Dermis blood vessel endothelial cell (primary cell): ENCODE measurements around the gene LRRC4C. TPM values are rescaled to one million over a fixed set of nuclear protein-coding genes. Genes with fewer than 3 reads are reported as not detected.
A peak's percentile ranks its signal among the peaks of the same experiment; 100 is the strongest.

Experiments
- DNase-seq: peaks from one replicate; pipeline ENCODE4 v3.0.0; 2010
- total RNA-seq: library from RNA; depleted of rRNA; stranded (reverse); fragments of >200 nt; gene quantifications from 2 replicates; pipeline ENCODE4 v1.2.3, GENCODE V29; 2014

The LRRC4C gene
- total RNA-seq, 1 donor from 2014 or later, result not detected

DNA sequence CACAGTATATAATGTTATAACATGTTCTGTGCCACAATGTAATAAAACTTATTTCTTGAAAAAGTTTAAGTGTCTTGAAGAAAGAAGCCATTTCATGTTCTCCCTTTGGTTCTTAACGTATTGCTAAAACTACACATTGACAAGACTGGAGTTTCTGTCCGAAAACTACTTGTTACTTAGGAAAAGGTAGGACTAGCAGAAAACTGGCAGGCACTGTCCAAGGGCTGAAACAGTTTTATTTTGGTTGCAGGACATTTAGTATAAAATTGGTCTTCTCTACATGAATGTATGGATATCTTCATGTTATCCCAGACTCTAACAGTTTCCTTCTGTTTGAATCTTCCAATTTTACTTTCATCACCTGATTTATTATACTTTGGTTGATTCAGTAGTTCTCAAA, 1027.1 kb downstream of the LRRC4C start:
- no peak for DNase-seq

DNA sequence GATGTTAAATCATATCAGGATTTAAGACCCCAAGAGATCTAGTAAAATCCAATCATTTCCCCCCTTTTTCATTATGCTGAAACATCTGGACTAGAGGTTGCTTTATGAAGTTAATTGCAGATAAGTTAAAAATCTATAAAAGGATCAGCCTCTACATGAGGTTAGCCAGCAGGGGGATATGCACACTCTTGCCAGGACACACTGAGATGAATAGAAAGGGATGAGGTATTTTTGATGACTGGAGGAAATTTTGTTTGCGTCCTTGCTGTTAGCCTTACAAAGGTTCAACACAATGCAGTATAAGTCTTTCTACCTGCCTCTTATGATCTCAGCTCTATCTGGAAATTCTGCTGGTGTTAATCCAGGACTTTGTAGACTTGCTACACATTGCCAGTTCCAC, 1034.3 kb downstream of the LRRC4C start:
- no peak for DNase-seq

DNA sequence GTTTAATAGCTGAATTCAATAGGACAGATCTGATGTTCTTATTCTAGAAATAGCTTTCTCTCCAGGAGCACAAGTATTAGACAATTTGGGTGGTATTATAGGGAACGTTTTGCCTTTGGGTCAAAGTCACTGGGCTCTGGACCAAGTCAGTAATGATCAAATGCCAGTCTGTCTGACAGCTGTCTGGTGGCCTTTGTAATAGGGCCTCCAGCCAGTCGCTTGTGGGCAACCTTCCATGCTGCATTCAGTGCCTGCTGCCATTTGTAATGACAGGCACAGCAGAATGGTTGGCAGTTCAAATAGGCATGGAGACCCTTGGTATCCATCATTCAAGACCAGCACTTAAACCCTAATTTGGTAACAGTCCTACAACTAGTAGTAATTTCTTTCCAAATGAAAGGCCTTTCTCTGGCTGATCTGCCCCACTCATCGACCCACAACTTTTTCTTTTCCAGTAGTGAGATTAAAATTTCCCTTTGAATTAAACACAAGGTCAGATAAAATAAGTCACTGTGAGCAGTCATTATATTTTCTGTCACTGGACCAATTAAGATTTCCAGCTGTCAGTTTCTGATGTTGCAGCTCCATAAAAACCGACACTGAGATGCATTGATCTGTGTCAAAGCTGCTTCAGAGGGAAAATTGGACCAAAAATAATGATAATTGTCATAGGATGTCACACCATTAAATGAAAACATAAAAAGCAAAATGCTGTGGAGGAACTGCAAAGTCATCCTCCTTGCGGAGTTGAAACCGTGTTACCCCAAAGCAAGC, 1038.1 kb downstream of the LRRC4C start:
- DNase-seq, result no peak

DNA sequence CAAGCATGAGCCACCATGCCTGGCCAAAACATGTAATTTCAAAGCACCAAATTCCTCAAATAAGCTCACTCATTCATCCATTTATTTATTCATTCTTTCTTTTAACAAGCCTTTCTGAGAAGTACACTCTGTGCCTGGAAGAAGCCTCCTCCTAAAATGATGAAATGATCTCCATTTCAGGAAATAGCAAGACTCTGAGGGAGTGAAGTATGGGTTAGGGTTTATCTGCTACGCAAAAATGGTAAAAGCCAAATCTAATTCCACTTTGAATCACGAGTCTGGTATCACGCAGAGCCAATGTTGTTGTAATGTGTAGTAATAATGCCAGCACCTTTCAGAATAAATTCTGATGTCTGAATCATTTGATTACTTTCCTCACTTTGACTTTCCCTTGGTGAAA, 1041.8 kb downstream of the LRRC4C start:
- DNase-seq, result no peak

DNA sequence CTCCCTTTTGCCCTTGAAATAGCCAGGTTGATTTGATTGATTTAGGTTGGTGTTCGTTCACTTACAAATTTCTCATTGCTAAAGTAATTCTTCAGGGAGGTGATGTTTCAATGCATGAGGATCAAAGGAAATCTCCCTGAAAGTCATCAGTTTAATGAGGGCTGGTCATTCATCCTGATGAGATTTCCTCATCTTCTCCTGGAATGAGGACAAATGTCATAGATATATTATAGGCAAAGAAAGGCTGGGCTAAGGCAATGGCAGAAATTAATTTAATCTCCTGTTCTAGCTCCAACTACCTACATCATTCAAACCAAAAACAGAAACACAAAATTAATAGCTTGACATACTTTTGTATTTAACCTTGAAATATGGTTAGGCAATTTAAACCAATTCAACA, 1052.1 kb downstream of the LRRC4C start:
- DNase-seq, result no peak

DNA sequence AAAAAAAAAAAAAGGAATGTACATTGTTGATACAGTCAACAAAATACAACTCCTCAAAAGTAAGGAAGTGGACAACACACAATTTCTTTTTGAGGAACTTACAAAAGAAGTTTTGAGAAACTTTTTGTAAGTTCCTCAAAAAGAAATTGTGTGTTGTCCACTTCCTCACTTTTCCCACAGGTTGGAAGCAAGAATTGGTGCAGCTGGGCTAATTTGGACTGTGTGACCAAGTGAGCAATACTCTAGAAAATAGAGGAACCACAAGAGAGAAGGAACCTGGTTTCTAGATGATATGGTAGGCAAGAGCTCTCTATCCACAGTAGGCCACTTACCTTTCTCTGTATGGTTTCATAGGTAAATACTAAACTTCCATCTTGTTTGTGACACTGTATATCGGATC, 1053.8 kb downstream of the LRRC4C start:
- no peak for DNase-seq

DNA sequence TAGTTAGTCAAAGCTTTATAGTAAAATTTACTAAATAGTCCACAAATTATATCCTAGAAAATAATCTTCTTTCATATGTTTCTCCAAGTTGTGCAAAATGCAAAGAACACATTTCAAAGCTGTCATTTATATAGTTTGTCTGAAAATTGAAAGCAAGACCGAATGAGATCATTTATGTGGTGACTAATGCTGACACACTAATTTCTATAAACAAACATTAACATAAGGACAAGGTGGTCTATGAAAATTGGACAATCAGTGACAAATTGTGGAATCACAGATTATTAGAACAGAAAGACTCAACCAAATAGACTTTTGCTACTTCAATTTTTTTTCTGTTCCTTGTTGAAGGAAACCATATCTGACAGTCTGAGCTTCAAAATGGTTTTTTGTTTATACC, 1056.1 kb downstream of the LRRC4C start:
- DNase-seq, result no peak

DNA sequence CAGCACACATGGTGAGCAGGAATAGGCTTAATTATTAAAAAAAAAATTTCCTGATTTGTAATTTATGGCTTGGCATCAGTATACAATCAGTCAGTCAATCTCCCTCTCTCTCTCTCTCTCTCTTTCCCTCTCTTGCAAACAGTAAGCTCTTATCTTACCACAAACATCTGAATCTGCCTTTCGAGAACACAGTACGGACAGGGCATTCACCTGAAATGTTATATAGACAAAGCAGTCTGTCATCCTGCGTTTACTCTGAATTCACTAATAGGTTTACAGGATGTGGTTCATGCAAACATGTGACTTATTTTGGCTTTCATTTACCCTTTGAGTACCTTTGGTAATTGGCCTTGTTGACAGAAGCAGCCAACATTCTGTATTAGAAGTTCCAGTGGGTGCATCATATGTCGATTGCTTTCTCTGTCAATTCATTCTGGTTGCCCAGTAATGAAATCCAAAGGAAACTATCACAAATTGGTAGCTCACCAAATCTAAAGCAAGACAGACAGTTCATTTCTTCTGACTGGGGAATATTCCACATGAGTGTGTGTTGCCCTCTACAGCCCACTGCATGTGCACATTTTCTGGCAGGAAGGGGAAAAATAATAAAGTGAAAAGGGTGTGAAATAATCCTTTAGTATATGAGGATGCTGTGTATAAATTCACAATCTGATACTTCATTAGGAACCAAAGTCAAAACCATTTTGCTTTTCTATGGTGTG, 1058.2 kb downstream of the LRRC4C start:
- DNase-seq, result no peak

DNA sequence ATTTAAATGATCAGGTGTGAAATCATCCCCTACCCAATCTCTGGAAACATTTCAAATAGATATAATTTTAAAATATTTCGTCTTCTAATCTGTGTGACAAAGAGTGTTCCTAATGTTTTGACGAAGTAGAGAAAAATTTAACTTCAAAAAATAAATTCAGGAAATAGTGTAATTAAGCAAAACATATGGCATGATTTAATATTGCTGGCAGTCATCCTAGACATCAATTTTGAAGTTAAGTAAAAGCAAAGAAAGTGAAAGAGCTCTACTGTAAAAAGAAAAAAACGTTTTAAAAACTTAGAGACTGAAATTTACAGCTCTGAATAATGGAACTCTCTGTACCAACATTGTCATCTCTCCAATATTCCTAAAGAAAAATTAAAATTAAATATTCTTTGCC, 1062.3 kb downstream of the LRRC4C start:
- no peak for DNase-seq

DNA sequence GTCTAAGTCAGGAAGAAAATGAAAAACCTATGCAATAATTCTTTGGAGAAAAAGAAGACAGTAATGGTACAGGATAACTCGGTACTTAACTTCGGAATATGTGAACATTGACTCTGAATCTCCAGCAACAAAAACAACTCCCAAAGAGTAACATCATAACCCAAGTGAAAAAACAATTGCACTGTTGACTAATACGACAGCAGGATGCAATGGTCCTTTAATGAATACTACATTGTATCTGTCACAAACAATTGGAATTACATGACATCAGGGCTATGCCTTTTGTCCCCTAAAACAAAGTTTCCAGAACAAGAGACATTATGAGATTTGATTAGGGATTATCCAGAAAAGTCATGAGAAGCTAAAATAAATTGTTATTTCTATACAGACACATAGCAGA, 1065.9 kb downstream of the LRRC4C start:
- no peak for DNase-seq

DNA sequence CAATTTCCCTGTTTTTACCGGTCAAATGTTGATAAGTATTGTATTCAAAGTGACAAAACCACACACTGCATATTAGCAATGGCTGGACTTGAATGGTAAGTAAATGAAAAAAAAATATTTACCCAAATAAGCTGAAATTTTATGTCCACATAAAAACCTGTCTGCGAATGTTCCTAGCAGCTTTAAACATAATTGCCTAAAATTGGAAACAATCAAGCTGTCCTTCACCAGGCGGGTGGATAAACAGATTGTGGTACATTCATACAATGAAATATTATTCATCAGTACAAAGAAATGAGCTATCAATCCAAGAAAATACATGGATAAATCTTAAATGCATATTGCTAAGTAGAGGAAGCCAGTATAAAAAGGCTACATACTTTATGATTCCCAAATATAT, 1067.8 kb downstream of the LRRC4C start:
- no peak for DNase-seq

DNA sequence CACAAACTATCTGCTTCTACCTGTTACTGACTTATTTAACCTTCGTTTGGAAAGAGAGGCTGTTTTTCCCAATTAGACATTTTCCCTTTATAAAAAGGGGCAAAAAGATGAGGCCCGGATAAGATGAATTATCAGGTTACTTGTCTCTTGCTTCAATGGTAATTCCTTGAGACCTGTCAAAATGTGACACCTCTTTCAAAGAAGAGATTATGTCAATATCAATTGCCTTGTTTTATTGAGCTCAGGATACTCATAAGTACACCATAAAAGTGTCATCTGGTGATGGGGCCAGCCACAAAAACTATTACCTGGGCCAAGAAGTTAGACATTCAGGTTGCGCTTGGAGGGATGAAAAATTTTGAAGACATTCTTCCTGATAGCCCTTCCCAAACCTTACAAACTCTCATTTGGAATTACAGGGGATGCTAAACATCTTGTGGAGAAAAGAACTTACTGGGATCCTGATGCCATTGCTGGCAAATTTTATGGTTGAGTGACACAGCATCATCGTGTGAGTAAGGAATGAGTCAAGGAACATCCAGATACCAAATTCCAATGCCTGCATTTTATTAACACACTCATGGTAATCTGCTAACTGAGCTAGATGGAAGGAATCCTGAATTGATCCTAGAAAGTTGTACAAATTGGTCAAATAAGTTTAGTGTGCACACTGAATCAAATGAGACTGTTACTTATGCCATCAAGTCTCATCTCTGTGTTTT, 1071.2 kb downstream of the LRRC4C start:
- no peak for DNase-seq

DNA sequence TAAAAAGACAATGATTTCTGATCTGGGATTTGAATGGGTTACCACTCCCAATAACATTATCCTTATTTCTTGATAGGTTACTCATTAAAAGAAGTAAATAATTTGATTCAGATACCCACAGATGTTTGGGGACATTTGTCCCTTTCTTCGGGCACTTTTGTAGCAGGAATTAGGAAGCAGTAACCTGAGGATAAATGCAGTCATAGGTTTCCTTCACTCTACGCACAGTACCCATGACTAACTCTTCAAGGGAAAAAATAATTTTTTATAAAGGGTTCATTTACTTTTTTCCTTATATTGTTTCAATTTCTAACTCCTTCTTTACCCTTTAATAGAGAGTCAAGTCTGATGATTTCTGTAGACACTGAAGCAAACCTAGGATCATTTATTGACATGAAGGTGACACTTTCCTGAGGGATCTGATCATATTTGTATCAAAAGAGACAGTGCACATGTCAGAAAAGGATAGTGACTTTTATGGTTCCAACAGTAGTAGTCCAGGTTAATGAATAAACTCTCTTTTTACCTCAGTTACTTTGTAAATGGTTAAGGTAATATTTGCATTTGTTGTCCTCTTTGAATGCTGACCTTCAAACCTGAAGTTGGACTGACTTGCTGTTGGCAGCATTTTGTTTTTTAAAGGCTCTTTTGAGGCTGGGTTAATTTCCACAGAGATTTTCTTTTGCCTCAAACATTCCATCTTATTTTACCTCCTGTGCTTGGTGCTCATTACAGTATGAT, 1072.0 kb downstream of the LRRC4C start:
- no peak for DNase-seq

DNA sequence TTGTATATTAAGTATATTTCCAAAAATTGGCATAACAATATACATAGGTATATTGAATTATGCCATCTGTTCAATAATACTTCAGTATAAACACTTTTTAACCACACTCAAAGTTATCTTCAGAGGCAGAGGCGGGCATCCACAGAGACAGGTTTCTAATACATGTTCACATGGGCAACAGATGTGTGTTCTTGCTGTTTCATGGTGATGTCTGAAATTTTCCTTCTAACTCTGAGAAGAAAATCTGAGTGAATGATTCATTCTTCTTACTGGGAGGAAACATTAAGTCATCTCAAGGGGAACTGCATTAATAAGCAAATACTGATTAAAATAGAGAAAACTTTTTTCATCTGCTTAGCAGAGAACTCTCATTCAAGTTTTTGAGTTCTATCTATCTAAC, 1074.5 kb downstream of the LRRC4C start:
- DNase-seq, result no peak

DNA sequence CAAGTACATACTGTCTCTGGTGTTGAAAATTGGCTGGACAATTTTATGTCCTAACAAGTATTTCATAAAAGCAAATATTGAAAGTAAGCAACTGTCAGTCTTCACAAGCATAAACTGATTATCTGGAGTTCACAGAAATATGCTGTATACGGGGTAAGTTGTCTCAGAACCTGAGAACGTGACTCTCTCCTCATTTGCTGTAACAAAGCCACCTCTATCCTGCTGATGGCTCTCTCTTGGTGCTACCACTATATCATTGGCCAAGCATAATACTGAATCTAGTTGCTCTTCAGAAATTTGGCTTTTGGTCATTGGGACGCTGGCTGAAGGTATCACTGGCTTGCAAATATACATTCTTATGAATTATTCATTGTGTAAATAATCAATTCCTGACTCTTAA, 1078.0 kb downstream of the LRRC4C start:
- DNase-seq, result no peak

DNA sequence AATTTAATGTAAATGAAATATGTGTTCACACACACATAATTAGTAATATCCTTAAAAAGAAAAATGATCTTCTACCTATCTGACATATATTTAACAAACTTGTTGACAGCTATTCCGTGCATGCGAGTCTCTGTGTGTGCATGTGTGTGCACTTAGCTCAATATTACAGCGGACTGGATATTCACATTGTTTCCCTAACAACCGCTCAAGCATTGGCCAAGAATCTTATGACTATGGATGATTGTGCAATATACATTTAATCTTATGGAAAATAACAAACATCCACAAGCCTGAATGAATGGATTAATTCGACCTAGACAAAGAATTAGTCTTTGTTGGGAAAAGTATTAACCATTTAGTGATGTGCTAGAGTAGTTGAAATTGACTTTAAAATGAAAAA, 1078.6 kb downstream of the LRRC4C start:
- DNase-seq, result no peak

DNA sequence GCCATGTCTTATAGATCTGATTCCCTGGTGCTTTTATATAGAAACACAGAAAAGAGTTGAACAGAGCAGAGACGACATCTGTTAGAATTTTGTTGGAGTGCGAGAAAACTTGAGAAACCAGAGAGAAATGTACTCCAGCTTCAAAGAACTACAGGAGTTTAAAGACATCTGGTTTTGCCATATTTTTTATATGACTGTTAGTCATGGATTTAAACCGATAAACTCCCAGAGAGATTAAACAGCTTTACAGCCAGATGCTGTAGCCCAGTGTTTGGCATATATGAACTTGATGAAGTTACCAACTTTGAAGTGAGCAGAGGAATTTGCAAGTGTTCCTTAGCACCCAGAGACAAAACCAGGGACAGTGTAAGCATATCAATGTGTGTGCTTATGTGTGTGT, 1083.1 kb downstream of the LRRC4C start:
- no peak for DNase-seq

DNA sequence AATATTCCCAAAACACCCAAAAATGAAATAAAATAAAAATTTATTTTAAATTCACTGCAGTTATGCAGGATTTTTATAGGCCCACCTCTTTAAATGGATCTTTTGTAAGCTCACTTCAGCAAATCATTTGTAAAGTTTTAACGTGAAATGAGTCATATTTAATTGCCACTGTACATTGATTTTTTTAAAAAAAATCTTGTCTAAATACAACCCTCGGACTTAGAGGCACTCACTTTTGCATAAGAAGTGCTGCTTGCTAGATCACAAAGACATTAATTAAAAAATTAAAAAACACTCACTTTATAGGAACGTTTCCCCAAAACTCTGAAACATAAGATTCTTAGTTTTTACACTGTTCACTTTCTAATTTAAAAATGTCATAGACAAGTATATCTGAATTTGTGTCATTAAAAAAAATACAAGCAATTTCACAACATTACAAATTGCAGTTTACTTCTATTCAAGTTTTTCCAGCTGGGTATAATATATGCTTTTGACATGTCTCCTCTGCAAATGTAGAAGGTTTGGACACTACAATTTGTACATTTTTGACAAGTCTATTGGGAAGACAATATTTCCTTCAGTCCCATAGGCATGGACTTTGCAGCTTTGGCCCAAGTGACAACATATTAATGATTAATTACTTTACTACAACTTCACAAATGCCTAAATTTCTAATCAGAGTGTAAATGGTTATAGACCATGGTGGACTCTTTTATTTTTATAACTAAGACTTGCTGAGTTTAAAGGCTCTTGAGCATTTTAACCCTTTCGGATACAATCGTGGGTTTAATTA, 1088.4 kb downstream of the LRRC4C start:
- no peak for DNase-seq

DNA sequence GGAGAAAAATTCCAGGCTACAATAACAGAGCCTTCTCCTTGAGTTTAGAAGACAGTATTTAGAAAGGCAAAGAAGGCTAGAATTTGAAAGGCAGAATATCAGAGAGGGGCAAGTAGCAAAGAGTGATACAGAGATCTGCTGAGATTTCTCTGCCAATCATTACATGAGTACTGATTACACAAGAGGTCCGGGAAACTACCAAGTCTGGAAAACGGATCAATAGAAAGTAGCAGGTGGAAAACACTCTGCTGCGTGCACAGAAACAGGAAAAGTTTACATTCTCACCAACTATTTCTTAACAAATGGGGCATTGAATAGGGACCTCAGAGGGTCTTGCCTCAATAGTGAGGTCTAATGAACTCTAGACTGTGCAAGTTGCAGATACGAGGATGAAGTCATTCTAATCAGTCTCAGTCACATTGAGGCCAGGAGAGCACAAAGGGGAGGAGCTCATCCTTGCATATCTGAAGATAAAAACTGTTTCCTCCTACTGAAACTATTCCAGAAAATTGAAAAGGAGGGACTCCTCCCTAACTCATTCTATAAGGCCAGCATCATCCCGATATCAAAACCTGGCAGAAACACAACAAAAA, 1099.2 kb downstream of the LRRC4C start:
- DNase-seq, result no peak

DNA sequence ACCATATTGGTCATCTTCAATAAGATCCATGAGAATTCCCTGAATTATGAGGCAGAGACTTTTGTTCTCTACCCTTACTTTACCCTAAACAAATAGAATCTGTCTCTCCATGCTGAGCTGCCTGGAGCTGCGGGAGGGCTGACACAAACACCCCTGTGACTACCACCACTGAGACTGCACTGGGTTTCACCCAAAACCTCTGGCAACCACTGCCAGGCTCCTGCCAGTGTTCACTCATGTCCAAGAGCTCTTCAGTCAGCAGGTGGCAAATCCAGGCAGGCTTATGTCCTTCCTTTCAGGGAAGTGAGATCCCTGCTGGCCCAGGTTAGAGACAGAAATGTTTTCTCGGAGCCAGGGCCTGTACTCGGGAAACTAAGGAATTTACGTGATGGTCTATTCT, 1105.3 kb downstream of the LRRC4C start:
- no peak for DNase-seq

DNA sequence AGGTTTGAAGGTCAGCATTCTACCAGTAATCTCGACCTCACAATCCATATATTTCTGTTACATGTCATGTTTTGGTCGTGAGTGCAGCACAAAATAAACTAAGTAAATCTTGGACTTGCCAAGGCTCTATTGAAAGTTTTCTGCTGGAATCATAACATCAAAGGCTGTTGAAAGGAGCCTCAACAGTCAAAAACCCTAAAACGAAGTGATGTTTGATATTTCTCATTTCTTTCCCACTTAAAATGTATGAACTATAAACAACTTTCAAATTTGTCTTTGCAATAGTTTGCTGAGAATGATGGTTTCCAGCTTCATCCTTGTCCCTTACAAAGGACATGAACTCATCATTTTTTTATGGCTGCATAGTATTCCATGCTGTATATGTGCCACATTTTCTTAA, 1118.5 kb downstream of the LRRC4C start:
- DNase-seq, result no peak

DNA sequence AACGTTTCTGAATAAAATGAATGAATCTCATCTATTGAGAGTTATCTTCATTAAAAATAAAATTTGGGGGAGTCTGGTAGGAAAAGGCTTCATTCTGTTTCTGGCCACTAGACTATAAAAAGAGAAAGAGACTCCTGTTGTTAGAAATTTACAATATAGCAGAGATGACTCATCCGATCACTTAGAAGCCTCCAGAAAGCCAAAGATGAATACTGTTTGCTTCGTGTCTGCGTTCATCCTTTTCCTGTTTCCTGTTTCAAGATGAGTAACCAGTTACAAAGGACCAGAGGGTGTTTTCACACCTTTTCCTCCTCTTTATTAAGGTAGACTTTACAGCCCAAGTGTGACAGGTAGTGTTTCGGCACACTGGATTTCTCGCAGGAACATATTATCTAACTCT, 1120.7 kb downstream of the LRRC4C start:
- peak; percentile 25 for DNase-seq
